Measurements from ENCODE around the gene INO80. TPM values are rescaled to one million over a fixed set of nuclear protein-coding genes. Genes with fewer than 3 reads are reported as not detected.

INO80 gene
- polyA plus RNA-seq, 4 donors, result 6.9 to 18.7 (median 11.5) TPM

DNA sequence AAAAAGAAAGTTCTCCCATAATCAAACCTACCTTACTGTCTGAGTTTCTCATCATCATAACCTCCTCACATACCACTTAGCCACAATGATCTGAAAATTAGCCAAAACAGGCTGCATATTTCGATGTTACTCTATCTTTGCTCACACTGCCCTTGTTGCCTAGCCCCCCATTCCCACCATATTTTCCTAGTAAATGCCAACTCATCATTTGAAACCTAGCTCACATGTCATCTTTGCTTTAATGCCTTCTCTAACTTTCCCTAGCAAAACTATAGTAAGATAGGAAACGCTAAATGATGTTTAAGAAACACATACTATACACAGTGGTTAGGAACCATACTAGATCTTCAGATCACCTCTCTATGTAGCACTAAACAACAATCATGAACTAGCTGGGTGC, 64.9 kb downstream of the INO80 start:
- WGBS, 3 donors, result 98 to 100% (median 100%) methylated on average over 2 of the region's 2 CpGs
- H3K27me3 ChIP-seq (ENCODE audit: control insufficient read depth in 3 of 3, insufficient read depth in 3 of 3, low read length in 3 of 3), result no peaks in the 10 kb centered on the region
- no peaks in the 10 kb centered on the region for H3K9me3 ChIP-seq (ENCODE audit: control insufficient read depth in 2 of 2, insufficient read depth in 1 of 2, low read depth in 1 of 2, low read length in 1 of 2)
- H3K4me3 ChIP-seq (ENCODE audit: low read depth in 1 of 3, low read length in 3 of 3), result no peak overlapping the region
- no peak for DNase-seq
- FAIRE-seq, result no peak
- no peak overlapping the region for H3K27ac ChIP-seq (ENCODE audit: low read depth in 1 of 3, low read length in 2 of 3)
- peaks cover 0 to 12% (median 3%) of the 10 kb centered on the region in 3 donors for H3K4me1 ChIP-seq (ENCODE audit: control insufficient read depth in 3 of 3, insufficient read depth in 2 of 3, low read depth in 1 of 3, low read length in 2 of 3)
- peaks cover 6 to 46% (median 14%) of the 10 kb centered on the region in 3 donors for H3K36me3 ChIP-seq (ENCODE audit: control insufficient read depth in 3 of 3, insufficient read depth in 2 of 3, low read depth in 1 of 3, low read length in 3 of 3)

GRCh38 chr15:41048852-41049251, 67.2 kb downstream of the INO80 start:
- peaks cover 2 to 50% (median 12%) of the 10 kb centered on the region in 3 donors for H3K36me3 ChIP-seq (ENCODE audit: control insufficient read depth in 3 of 3, insufficient read depth in 2 of 3, low read depth in 1 of 3, low read length in 3 of 3)
- no peak overlapping the region for H3K4me3 ChIP-seq (ENCODE audit: low read depth in 1 of 3, low read length in 3 of 3)

DNA sequence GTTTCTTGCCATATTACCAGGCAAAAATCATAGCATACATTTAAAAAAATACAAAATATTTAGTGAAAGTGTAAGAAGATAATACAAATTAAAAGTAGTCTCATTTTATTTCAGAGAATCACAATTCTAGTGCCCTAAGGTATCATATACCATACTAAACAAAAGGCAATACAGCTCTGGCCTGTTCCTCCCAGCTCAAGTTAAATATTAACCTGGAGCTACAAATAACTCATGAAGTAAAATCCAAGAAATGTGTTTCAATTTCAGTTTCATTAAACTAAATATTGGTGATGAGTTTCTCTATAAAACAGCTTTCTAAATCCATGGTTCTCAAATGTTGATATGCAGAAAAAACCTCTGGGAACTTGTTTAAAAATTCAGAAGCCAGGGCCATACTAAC, 67.7 kb downstream of the INO80 start:
- DNase-seq, result peak; percentile 68 to 74
- Histone ChIP-seq H3K4me1 (ENCODE audit: control insufficient read depth in 3 of 3, insufficient read depth in 2 of 3, low read depth in 1 of 3, low read length in 2 of 3) (peaks cover 0 to 12% (median 3%) of the 10 kb centered on the region in 3 donors), H3K9me3 (ENCODE audit: control insufficient read depth in 2 of 2, insufficient read depth in 1 of 2, low read depth in 1 of 2, low read length in 1 of 2) (no peaks in the 10 kb centered on the region), H3K4me3 (ENCODE audit: low read depth in 1 of 3, low read length in 3 of 3) (no peak overlapping the region), H3K27ac (ENCODE audit: low read depth in 1 of 3, low read length in 2 of 3) (peak overlapping the region in 2 of 3 donors; percentile 11 to 73), H3K27me3 (ENCODE audit: control insufficient read depth in 3 of 3, insufficient read depth in 3 of 3, low read length in 3 of 3) (no peaks in the 10 kb centered on the region), H3K36me3 (ENCODE audit: control insufficient read depth in 3 of 3, insufficient read depth in 2 of 3, low read depth in 1 of 3, low read length in 3 of 3) (peaks cover 2 to 50% (median 10%) of the 10 kb centered on the region in 3 donors)
- peak; percentile 47 for FAIRE-seq

More at GRCh38 chr15:41048852-41049251, 67.2 kb downstream of the INO80 start:
- H3K4me1 ChIP-seq (ENCODE audit: control insufficient read depth in 3 of 3, insufficient read depth in 2 of 3, low read depth in 1 of 3, low read length in 2 of 3), result peaks cover 0 to 12% (median 3%) of the 10 kb centered on the region in 3 donors
- H3K27me3 ChIP-seq (ENCODE audit: control insufficient read depth in 3 of 3, insufficient read depth in 3 of 3, low read length in 3 of 3), result no peaks in the 10 kb centered on the region
- WGBS, 3 donors, result 14 to 61% (median 42%) methylated on average over 1 of the region's 1 CpG
- H3K9me3 ChIP-seq (ENCODE audit: control insufficient read depth in 2 of 2, insufficient read depth in 1 of 2, low read depth in 1 of 2, low read length in 1 of 2), result no peaks in the 10 kb centered on the region
- FAIRE-seq, result no peak
- DNase-seq, result no peak
- peak overlapping the region in 2 of 3 donors; percentile 41 to 73 for H3K27ac ChIP-seq (ENCODE audit: low read depth in 1 of 3, low read length in 2 of 3)

DNA sequence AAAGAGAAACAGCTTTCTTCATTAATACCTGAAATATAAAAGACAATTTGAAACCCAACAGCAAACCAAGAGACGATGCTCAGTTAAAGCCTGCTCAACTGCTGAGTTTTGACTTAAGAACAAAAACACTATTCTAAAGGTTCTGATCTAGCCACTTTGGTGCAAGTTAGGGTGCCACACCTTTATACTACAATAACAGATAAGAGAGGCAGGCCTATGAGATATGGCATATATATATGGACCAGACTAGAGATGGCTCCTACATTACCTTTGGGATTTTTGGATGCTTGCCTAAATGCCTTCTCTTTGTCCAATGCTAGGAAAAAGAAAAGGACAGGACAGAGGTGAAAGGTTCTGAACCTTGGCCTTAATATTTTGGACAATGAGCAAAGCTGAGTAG, 68.6 kb downstream of the INO80 start:
- Histone ChIP-seq H3K27ac (ENCODE audit: low read depth in 1 of 3, low read length in 2 of 3) (peak overlapping the region in 1 of 3 donors; percentile 24), H3K4me1 (ENCODE audit: control insufficient read depth in 3 of 3, insufficient read depth in 2 of 3, low read depth in 1 of 3, low read length in 2 of 3) (peaks cover 0 to 12% (median 3%) of the 10 kb centered on the region in 3 donors), H3K27me3 (ENCODE audit: control insufficient read depth in 3 of 3, insufficient read depth in 3 of 3, low read length in 3 of 3) (no peaks in the 10 kb centered on the region), H3K9me3 (ENCODE audit: control insufficient read depth in 2 of 2, insufficient read depth in 1 of 2, low read depth in 1 of 2, low read length in 1 of 2) (no peaks in the 10 kb centered on the region), H3K36me3 (ENCODE audit: control insufficient read depth in 3 of 3, insufficient read depth in 2 of 3, low read depth in 1 of 3, low read length in 3 of 3) (peaks cover 7 to 43% (median 7%) of the 10 kb centered on the region in 3 donors), H3K4me3 (ENCODE audit: low read depth in 1 of 3, low read length in 3 of 3) (no peak overlapping the region)
- no peak for FAIRE-seq
- 62 to 78% (median 68%) methylated on average over 1 of the region's 1 CpG for WGBS, 3 donors
- no peak for DNase-seq

- Histone ChIP-seq H3K27ac (ENCODE audit: low read depth in 1 of 3, low read length in 2 of 3) (no peak overlapping the region), H3K4me1 (ENCODE audit: control insufficient read depth in 3 of 3, insufficient read depth in 2 of 3, low read depth in 1 of 3, low read length in 2 of 3) (peaks cover 0 to 3% (median 3%) of the 10 kb centered on the region in 3 donors), H3K9me3 (ENCODE audit: control insufficient read depth in 2 of 2, insufficient read depth in 1 of 2, low read depth in 1 of 2, low read length in 1 of 2) (no peaks in the 10 kb centered on the region), H3K36me3 (ENCODE audit: control insufficient read depth in 3 of 3, insufficient read depth in 2 of 3, low read depth in 1 of 3, low read length in 3 of 3) (peaks cover 6 to 48% (median 13%) of the 10 kb centered on the region in 3 donors), H3K27me3 (ENCODE audit: control insufficient read depth in 3 of 3, insufficient read depth in 3 of 3, low read length in 3 of 3) (no peaks in the 10 kb centered on the region), H3K4me3 (ENCODE audit: low read depth in 1 of 3, low read length in 3 of 3) (no peak overlapping the region)
- DNase-seq (no peak), FAIRE-seq (no peak)
- 85 to 93% (median 90%) methylated on average over 1 of the region's 1 CpG for WGBS, 3 donors
Observed at GRCh38 chr15:41043276-41043951, 72.7 kb downstream of the INO80 start.

DNA sequence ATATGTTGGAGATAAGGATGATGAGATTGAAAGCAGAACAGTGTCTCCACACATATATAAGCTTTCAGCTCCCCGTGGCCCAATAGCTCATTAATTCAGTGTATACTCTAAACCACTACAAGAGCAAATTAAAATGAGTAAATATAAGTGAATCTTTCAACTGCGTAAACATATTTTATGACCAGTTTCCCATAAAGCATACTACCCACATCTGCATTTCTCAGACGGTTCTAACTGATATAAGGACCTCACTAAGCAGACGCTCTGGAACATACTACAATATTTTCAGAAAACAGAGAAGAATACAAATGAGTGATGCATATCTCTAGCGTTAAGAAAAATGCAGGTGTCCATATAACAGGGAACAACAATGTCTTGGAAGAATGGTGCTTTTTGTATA, 73.2 kb downstream of the INO80 start:
- FAIRE-seq (no peak), DNase-seq (no peak)
- Histone ChIP-seq H3K36me3 (ENCODE audit: control insufficient read depth in 3 of 3, insufficient read depth in 2 of 3, low read depth in 1 of 3, low read length in 3 of 3) (peaks cover 6 to 51% (median 13%) of the 10 kb centered on the region in 3 donors), H3K4me3 (ENCODE audit: low read depth in 1 of 3, low read length in 3 of 3) (no peak overlapping the region), H3K27ac (ENCODE audit: low read depth in 1 of 3, low read length in 2 of 3) (no peak overlapping the region), H3K27me3 (ENCODE audit: control insufficient read depth in 3 of 3, insufficient read depth in 3 of 3, low read length in 3 of 3) (no peaks in the 10 kb centered on the region), H3K9me3 (ENCODE audit: control insufficient read depth in 2 of 2, insufficient read depth in 1 of 2, low read depth in 1 of 2, low read length in 1 of 2) (no peaks in the 10 kb centered on the region), H3K4me1 (ENCODE audit: control insufficient read depth in 3 of 3, insufficient read depth in 2 of 3, low read depth in 1 of 3, low read length in 2 of 3) (peaks cover 0 to 3% (median 0%) of the 10 kb centered on the region in 3 donors)
- 85 to 91% (median 87%) methylated on average over 5 of the region's 5 CpGs for WGBS, 3 donors

DNA sequence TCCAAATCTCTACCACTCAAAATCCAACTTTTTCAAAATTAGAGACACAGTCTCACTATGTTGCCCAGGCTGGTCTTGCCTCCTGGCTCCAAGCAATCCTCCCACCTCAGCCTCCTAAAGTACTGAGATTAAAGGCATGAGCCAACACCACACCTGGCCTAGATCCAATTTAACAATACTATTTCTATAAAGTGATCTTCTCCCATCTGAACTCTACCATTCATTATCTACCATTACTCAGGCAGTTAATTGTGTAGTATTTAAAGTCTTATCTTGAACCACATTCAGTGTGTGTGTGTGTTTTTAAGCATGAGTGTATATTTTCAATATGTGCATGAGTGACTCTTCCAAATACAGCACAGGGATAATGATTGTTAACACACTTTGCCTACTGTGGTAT, 77.0 kb downstream of the INO80 start:
- H3K4me1 ChIP-seq (ENCODE audit: control insufficient read depth in 3 of 3, insufficient read depth in 2 of 3, low read depth in 1 of 3, low read length in 2 of 3), result peaks cover 0 to 11% (median 0%) of the 10 kb centered on the region in 3 donors
- no peaks in the 10 kb centered on the region for H3K27me3 ChIP-seq (ENCODE audit: control insufficient read depth in 3 of 3, insufficient read depth in 3 of 3, low read length in 3 of 3)
- FAIRE-seq, result no peak
- H3K27ac ChIP-seq (ENCODE audit: low read depth in 1 of 3, low read length in 2 of 3), result no peak overlapping the region
- H3K9me3 ChIP-seq (ENCODE audit: control insufficient read depth in 2 of 2, insufficient read depth in 1 of 2, low read depth in 1 of 2, low read length in 1 of 2), result no peaks in the 10 kb centered on the region
- peaks cover 6 to 39% (median 13%) of the 10 kb centered on the region in 3 donors for H3K36me3 ChIP-seq (ENCODE audit: control insufficient read depth in 3 of 3, insufficient read depth in 2 of 3, low read depth in 1 of 3, low read length in 3 of 3)
- H3K4me3 ChIP-seq (ENCODE audit: low read depth in 1 of 3, low read length in 3 of 3), result no peak overlapping the region
- DNase-seq, result peak in 1 of 2 donors; percentile 6

DNA sequence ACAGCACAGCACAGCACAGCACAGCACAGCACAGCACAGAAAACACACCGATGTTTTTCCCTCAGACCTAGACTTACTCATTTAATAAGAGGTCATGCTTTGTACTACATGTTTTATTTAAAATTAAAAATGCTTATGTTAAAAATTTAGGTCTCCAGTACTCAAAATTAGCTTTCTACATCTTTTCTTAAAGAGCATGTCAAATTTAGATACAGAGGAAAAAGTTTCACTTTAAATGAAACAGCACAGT, 84.1 kb downstream of the INO80 start:
- H3K9me3 ChIP-seq (ENCODE audit: control insufficient read depth in 2 of 2, insufficient read depth in 1 of 2, low read depth in 1 of 2, low read length in 1 of 2), result no peaks in the 10 kb centered on the region
- H3K27me3 ChIP-seq (ENCODE audit: control insufficient read depth in 3 of 3, insufficient read depth in 3 of 3, low read length in 3 of 3), result no peaks in the 10 kb centered on the region
- no peak overlapping the region for H3K27ac ChIP-seq (ENCODE audit: low read depth in 1 of 3, low read length in 2 of 3)
- peaks cover 1 to 23% (median 2%) of the 10 kb centered on the region in 3 donors for H3K36me3 ChIP-seq (ENCODE audit: control insufficient read depth in 3 of 3, insufficient read depth in 2 of 3, low read depth in 1 of 3, low read length in 3 of 3)
- peaks cover 0 to 11% (median 0%) of the 10 kb centered on the region in 3 donors for H3K4me1 ChIP-seq (ENCODE audit: control insufficient read depth in 3 of 3, insufficient read depth in 2 of 3, low read depth in 1 of 3, low read length in 2 of 3)
- WGBS, 3 donors, result 91 to 100% (median 92%) methylated on average over 1 of the region's 1 CpG
- H3K4me3 ChIP-seq (ENCODE audit: low read depth in 1 of 3, low read length in 3 of 3), result no peak overlapping the region
- DNase-seq (no peak), FAIRE-seq (no peak)
